ENCODE measurements around the gene HLA-DQA1. TPM values are rescaled to one million over a fixed set of nuclear protein-coding genes. Genes with fewer than 3 reads are reported as not detected.
A peak's percentile ranks its signal among the peaks of the same experiment; 100 is the strongest.
"Not testable (repeated sequence)": the region's sequence is repeated elsewhere in the genome, so short reads cannot be mapped to it uniquely, and the experiment has no call there.

HLA-DQA1 gene
- total RNA-seq, 4 donors from 2014 or later: 0.67 to 36.3 (median 1.5) TPM; not detected in 1

DNA sequence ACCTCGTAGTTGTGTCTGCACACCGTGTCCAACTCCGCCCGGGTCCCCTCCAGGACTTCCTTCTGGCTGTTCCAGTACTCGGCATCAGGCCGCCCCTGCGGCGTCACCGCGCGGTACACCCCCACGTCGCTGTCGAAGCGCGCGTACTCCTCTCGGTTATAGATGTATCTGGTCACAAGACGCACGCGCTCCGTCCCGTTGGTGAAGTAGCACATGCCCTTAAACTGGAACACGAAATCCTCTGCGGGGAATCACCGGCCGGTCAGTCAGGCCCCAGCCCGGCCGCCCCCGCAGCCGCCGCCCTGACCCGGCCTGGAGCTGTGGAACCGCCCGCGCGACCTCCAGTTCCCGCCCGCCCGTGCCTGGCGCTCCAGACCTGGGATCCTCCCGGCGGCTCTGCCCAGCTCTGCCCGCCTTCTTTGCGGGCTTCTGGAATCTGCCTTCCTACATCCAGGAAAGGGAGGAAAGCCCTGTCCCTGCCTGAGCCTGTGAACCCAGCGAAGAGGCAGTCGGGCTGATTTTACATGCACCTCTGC, 27.7 kb downstream of the HLA-DQA1 start:
- no peak overlapping the region for H3K4me3 ChIP-seq
- peak in 1 of 3 donors; percentile 80 for DNase-seq

DNA sequence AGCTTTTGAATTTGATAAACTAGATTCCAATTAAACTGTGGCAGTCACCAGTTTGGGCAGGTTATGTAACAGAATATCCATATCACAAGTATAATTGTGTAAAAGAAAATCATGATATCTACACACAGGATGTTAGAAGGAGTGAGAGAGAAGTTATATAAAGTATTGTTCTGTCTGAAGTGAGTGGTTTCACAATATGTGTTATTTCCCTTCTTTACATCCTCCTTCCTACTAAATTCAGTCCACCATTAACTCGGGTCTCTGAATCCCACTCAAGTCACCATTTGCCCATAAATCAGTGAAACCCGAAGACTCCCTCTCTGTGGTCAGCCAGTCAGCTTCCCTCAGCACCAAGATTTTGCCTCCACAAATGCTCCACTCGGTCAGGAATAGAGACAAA, 28.5 kb downstream of the HLA-DQA1 start:
- Histone ChIP-seq H3K4me1 (no peaks in the 10 kb centered on the region), H3K36me3 (no peaks in the 10 kb centered on the region), H3K27me3 (no peaks in the 10 kb centered on the region), H3K4me3 (no peak overlapping the region), H3K9me3 (no peaks in the 10 kb centered on the region), H3K27ac (no peak overlapping the region)
- TF ChIP-seq, protein P1, sequence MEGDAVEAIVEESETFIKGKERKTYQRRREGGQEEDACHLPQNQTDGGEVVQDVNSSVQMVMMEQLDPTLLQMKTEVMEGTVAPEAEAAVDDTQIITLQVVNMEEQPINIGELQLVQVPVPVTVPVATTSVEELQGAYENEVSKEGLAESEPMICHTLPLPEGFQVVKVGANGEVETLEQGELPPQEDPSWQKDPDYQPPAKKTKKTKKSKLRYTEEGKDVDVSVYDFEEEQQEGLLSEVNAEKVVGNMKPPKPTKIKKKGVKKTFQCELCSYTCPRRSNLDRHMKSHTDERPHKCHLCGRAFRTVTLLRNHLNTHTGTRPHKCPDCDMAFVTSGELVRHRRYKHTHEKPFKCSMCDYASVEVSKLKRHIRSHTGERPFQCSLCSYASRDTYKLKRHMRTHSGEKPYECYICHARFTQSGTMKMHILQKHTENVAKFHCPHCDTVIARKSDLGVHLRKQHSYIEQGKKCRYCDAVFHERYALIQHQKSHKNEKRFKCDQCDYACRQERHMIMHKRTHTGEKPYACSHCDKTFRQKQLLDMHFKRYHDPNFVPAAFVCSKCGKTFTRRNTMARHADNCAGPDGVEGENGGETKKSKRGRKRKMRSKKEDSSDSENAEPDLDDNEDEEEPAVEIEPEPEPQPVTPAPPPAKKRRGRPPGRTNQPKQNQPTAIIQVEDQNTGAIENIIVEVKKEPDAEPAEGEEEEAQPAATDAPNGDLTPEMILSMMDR (IDR thresholded peaks at IDR 0.05): no peak
- TF ChIP-seq POLR2A (IDR thresholded peaks at IDR 0.05): no peak
- DNase-seq: no peak

More for the DNA sequence above, 27.7 kb downstream of the HLA-DQA1 start:
- no peaks in the 10 kb centered on the region for H3K4me1 ChIP-seq
- H3K27ac ChIP-seq: no peak overlapping the region
- no peaks in the 10 kb centered on the region for H3K9me3 ChIP-seq
- no peak for TF ChIP-seq POLR2A (IDR thresholded peaks at IDR 0.05)
- TF ChIP-seq, protein P1 (IDR thresholded peaks at IDR 0.05): no peak
- H3K36me3 ChIP-seq: no peaks in the 10 kb centered on the region
- H3K27me3 ChIP-seq: no peaks in the 10 kb centered on the region

DNA sequence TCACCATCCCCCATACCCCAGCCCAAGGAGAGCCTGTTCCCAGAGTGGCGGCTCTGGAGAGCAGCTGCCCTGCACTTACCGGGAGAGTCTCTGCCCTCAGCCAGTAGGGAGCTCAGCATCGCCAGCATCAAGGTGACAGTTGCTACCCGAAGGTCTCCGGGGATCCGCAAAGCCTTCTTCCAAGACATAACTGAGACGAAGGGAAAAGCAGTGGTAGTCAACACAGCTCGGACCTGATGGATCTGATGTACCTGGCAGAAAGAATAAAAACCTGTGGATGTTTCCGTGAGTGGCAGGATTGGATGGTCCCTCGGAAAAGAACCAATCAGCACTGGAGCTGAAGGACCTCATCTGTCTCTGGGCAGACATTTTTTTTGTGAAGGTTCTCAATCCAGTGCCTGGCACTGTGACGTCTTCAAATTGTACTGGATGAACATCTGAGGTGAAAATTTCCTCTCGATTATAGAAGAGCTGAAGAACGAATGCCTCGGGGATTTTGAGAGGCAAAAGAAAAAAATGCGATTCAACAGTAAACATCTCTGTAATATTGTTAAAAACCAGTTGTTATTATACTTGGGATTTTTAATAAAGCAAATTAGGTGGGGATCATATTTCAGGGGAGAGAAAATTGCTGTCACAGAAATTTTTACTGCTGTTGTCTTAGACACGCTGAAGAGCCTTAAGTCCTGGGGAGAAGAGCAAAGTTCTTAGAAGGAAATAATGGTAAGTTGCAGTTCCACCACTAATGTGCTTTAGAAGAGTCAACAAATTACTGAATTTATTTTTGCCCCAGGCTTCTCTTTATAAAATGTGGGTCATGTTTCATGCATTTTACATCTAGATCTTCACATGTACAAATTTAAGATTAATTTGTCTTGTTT, 29.5 kb downstream of the HLA-DQA1 start, which contains the start of gene HLA-DQB1:
HLA-DQB1 (minus strand) TSS at position 238 of the 881 bp plus-strand sequence; CDS start at position 188, 50 bp downstream.
- TF ChIP-seq, protein P1 (IDR thresholded peaks at IDR 0.05): no peak
- TF ChIP-seq POLR2A (IDR thresholded peaks at IDR 0.05): no peak
- Histone ChIP-seq H3K27ac (peak within 1 kb of the TSS in 1 of 4 donors; percentile 75), H3K36me3 (no peaks in the 10 kb centered on the region), H3K4me3 (no peak within 1 kb of the TSS), H3K9me3 (no peaks in the 10 kb centered on the region), H3K27me3 (no peaks in the 10 kb centered on the region), H3K4me1 (no peaks in the 10 kb centered on the region)
- DNase-seq: peak in 1 of 3 donors; percentile 63

DNA sequence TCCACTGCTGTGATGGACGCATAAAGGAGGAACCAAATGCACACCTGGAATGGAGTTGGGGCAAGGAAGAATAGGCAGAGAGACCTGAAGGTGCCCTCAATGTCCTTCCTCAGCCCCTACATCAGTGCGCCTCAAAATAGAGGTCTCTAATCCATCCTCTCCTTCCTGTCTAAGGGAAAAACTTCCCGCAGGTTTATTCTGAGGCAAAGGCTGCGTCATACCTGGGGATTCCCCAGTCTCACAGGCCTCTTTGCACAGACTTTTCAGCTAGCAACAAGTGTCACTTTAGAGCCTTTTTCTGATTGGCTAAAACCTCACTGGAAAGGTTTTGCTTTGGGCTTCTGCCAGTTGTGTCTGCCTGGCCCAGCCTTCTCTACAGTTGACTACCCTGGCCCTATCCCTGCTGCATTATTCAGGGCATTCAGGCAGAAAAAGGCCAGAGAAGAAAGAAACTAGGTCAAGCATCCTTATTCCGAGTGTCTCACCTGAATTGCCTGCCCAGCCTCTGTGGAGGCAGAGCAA, 31.1 kb downstream of the HLA-DQA1 start:
- Histone ChIP-seq H3K27ac (peak overlapping the region in 2 of 4 donors; percentile 43 to 75), H3K4me3 (no peak overlapping the region), H3K9me3 (no peaks in the 10 kb centered on the region), H3K4me1 (no peaks in the 10 kb centered on the region), H3K36me3 (no peaks in the 10 kb centered on the region), H3K27me3 (no peaks in the 10 kb centered on the region)
- TF ChIP-seq POLR2A (IDR thresholded peaks at IDR 0.05): no peak
- DNase-seq: peak in 2 of 3 donors; percentile 69 to 77

DNA sequence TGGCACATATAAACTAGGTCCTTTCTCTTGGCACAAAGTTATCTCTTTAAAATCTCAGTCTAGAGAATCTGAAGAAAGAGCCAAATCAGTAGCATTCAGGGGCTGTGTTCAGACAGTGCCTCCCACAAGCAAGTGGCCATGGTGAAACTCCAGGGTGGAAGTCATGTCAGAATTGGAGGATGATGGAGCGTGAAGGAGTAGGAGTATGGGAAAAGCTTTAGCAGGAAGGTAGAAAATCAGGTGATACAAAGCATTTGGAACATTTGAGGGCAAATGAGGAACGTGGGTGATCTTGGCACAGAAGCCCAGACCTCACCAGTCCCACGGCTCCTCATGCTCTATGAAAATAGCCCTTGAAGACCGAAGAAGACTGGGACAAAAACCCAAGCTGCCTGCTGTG, 32.0 kb downstream of the HLA-DQA1 start:
- Histone ChIP-seq H3K9me3 (no peaks in the 10 kb centered on the region), H3K4me1 (no peaks in the 10 kb centered on the region), H3K4me3 (no peak overlapping the region), H3K36me3 (no peaks in the 10 kb centered on the region), H3K27ac (peak overlapping the region in 1 of 4 donors; percentile 75), H3K27me3 (no peaks in the 10 kb centered on the region)
- DNase-seq: no peak
- TF ChIP-seq, protein P1 (IDR thresholded peaks at IDR 0.05): no peak
- no peak for TF ChIP-seq POLR2A (IDR thresholded peaks at IDR 0.05)

DNA sequence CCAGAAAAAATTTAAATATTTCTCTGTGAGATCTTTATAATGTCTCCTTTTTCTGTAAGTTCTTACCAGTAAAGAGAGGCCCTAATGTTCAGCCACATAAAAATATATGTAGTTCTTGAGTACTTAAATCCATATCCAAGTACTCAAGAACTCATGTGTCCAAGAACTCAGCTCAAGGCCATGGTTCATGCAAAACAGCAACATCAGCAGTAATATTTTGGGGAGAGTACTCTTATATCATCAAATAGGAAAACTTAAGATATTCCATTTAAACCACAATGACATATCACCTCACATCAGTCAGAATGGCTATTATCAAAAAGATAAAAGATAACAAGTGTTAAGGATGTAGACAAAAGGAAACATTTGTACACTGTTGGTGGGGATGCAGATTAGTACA, 32.7 kb downstream of the HLA-DQA1 start:
- no peaks in the 10 kb centered on the region for H3K9me3 ChIP-seq
- H3K27me3 ChIP-seq: no peaks in the 10 kb centered on the region
- H3K4me3 ChIP-seq: no peak overlapping the region
- no peaks in the 10 kb centered on the region for H3K36me3 ChIP-seq
- no peak for TF ChIP-seq POLR2A (IDR thresholded peaks at IDR 0.05)
- TF ChIP-seq, protein P1 (IDR thresholded peaks at IDR 0.05): no peak
- DNase-seq: no peak
- H3K4me1 ChIP-seq: no peaks in the 10 kb centered on the region
- peak overlapping the region in 1 of 4 donors; percentile 75 for H3K27ac ChIP-seq

DNA sequence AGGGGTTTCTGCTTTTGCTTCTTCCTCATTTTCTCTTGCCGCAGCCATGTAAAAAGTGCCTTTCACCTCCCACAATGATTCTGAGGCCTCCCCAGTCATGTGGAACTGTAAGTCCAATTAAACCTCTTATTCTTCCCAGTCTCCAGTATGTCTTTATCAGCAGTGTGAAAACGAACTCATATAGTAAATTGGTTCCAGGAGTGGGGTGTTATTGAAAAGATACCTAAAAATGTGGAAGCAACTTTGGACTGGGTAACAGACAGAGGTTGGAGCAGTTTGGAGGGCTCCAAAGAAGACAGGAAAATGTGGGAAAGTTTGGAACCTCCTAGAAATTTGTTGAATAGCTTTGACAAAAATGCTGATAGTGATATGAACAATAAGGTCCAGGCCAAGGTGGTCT, 34.7 kb downstream of the HLA-DQA1 start:
- DNase-seq, H3K36me3 ChIP-seq, H3K4me1 ChIP-seq, H3K4me3 ChIP-seq, H3K9me3 ChIP-seq, H3K27me3 ChIP-seq, H3K27ac ChIP-seq: not testable (repeated sequence)

DNA sequence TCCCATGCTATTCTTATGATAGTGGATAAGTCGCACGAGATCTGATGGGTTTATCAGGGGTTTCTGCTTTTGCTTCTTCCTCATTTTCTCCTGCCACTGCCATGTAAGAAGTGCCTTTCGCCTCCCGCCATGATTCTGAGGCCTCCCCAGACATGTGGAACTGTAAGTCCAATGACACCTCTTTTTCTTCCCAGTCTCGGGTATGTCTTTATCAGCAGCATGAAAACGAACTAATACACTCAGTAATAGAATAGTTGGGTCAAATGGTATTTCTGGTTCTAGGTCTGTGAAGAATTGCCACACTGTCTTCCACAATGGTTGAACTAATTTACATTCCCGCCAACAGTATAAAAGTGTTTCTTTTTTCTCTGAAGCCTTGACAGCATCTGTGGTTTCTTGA, 36.9 kb downstream of the HLA-DQA1 start:
- not testable (repeated sequence) for H3K9me3 ChIP-seq, H3K27ac ChIP-seq, H3K36me3 ChIP-seq, H3K4me1 ChIP-seq, H3K4me3 ChIP-seq, H3K27me3 ChIP-seq, DNase-seq
